Transverse colon (tissue), 4 donors: ENCODE data around the gene KIAA1614. TPM values are rescaled to one million over a fixed set of nuclear protein-coding genes. Genes with fewer than 3 reads are reported as not detected.

Source experiments
- DNase-seq: peaks from one replicate; pipeline ENCODE4 v3.0.0-alpha.2; 2019
- H3K27ac ChIP-seq, 4 donors: fragments of 200-600 bp; sonication (generic); 2 replicates each; pipeline ENCODE4 v1.5.1; 2016 to 2018; ENCODE audit warnings: inconsistent platforms in 4 of 4
- H3K27me3 ChIP-seq: fragments of 200-600 bp; sonication (generic); 2 replicates; pipeline ENCODE4 v1.5.1; 2017; ENCODE audit warnings: inconsistent platforms
- H3K36me3 ChIP-seq, 4 donors: fragments of 200-600 bp; sonication (generic); 2 replicates each; pipeline ENCODE4 v1.5.1; 2017 to 2019; ENCODE audit warnings: inconsistent platforms in 4 of 4
- H3K4me1 ChIP-seq, 4 donors: fragments of 200-600 bp; sonication (generic); 2 replicates each; pipeline ENCODE4 v1.5.1; 2017 to 2020; ENCODE audit warnings: inconsistent platforms in 4 of 4
- H3K4me3 ChIP-seq, 4 donors: fragments of 200-600 bp; sonication (generic); 1 replicate in 1 of 4; 2 replicates in 3 of 4; pipeline versions ENCODE4 v1.5.1 to v1.6.1; 2017 to 2019; ENCODE audit warnings: inconsistent platforms in 4 of 4
- H3K9me3 ChIP-seq, 2 donors: fragments of 200-600 bp; sonication (generic); 2 replicates each; pipeline ENCODE4 v1.5.1; 2017 to 2019; ENCODE audit warnings: inconsistent platforms in 2 of 2
- EP300 ChIP-seq: sonication (generic); formaldehyde crosslinking; IDR thresholded peaks from one replicate; pipeline ENCODE4 v1.6.1; 2017; ENCODE audit warnings: antibody characterized with exemption, low read depth
- POLR2A ChIP-seq: fragments of 450-650 bp; IDR thresholded peaks from one replicate; pipeline ENCODE4 v1.6.1; 2016; ENCODE audit warnings: antibody characterized with exemption, mild to moderate bottlenecking, moderate library complexity
- POLR2AphosphoS5 ChIP-seq, 3 donors: sonication (generic); formaldehyde crosslinking; IDR thresholded peaks; one replicate each; pipeline ENCODE4 v1.6.1; 2016; ENCODE audit warnings: antibody characterized with exemption in 3 of 3
- WGBS, 2 donors: methylation state at CpG; one replicate each; pipeline ENCODE4 v1.1.5; 2018; ENCODE audit warnings: low coverage in 1 of 2; 5-methylcytosine and 5-hydroxymethylcytosine counted together
- in situ Hi-C, 4 donors: fragments of 200-750 bp; cut with MboI; loops; one replicate each; pipeline versions ENCODE4 v1.15.0 to v1.15.1; 2017; ENCODE audit warnings: low sequenced_read_pairs in 3 of 4, low pct_ligation_motif_present in 1 of 4, low pct_unique_long_range_greater_than_20kb in 1 of 4
- intact Hi-C: fragments of 100-400 bp; cut with DNase I; formaldehyde crosslinking; loops from one replicate; pipeline ENCODE4 v1.15.1; 2023; ENCODE audit warnings: low total_unique reads
- total RNA-seq, 4 donors: library from RNA; depleted of rRNA; stranded (reverse); fragments of >200 nt; gene quantifications; one replicate each; pipeline ENCODE4 v1.1.0, GENCODE V29; 2016
- TF ChIP-seq, protein P1 (sequence below), 5 experiments: fragments of 200-600 bp in 3 of 5; fragments of 450-650 bp in 2 of 5; sonication (generic) in 3 of 5; IDR thresholded peaks; 1 replicate in 2 of 5; 2 replicates in 3 of 5; pipeline ENCODE4 v1.5.1; 2016 to 2017; ENCODE audit warnings: antibody characterized with exemption in 5 of 5, inconsistent platforms in 3 of 5, mild to moderate bottlenecking in 2 of 5, moderate library complexity in 1 of 5

KIAA1614 gene
- total RNA-seq, 4 donors from 2014 or later: 2.3 to 9.4 (median 2.8) TPM

DNA sequence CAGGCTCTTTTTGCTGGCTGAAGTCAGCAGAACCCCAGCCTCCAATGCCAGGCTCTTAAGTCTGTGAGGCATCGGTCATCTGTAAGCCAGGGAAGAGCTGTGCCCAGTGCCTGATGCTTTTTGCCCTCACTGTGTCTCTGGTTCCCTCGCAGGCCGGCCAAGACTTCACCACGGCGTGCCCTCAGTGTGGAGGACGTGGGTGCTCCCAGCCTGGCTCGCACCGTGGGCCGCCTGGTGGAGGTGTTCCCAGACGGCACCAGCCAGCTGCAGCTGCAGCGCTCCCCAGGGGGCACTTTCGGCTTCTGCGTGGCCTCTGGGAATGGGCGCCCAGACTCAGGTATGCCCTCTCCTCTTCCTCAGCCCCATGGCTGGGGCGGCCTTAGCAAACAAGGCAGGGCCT lies 32.5 kb downstream of the KIAA1614 start:
- Histone ChIP-seq H3K27ac (no peak overlapping the region), H3K4me3 (no peak overlapping the region), H3K9me3 (no peaks in the 10 kb centered on the region), H3K36me3 (no peaks in the 10 kb centered on the region), H3K4me1 (no peaks in the 10 kb centered on the region), H3K27me3 (no peaks in the 10 kb centered on the region)
- no peak for TF ChIP-seq POLR2A
- no peak for DNase-seq
- intact Hi-C loops (no loop called here), in situ Hi-C loops (no loop called here)
- whole genome bisulfite sequencing, 2 donors: 96% methylated on average over 13 of the region's 15 CpGs; no CpG with 5 or more reads in 1 of the 2 donors

DNA sequence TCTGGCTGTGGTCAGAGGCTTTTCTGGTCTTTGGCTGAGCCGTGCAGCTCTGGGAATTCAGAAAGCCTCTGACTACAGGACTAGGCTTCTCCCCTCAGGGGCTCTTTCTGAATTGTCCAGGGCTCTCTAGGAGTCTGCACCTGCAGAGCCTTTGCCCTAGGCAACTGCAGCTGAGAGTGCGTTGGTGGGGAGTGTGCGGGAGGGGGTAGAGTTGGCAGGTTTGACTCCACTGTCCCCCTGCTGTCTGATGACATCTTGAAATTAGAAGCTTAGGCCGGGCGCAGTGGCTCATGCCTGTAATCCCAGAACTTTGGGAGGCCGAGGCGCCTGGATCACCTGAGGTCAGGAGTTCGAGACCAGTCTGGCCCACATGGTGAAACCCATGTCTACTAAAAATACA lies 32.9 kb downstream of the KIAA1614 start:
- intact Hi-C loops (no loop called here), in situ Hi-C loops (no loop called here)

DNA sequence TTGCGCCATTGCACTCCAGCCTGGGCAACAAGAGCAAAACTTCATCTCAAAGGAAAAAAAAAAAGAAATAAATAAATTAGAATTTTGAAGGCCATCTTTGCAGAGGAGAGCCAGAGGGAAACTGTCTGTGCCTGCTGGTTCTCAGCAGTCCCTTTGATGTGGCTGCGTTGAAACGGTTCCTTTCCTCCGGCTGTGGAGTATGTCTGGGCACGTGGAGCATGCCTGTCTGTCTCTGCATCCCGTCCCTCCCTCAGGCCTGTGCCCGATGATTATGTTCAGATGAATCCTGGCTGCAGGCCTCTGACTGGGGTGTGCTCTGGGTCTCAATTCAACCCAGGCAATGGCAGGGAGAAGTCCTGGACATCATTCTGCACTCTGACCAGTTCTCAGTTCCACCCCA lies 33.4 kb downstream of the KIAA1614 start:
- TF ChIP-seq, protein P1, sequence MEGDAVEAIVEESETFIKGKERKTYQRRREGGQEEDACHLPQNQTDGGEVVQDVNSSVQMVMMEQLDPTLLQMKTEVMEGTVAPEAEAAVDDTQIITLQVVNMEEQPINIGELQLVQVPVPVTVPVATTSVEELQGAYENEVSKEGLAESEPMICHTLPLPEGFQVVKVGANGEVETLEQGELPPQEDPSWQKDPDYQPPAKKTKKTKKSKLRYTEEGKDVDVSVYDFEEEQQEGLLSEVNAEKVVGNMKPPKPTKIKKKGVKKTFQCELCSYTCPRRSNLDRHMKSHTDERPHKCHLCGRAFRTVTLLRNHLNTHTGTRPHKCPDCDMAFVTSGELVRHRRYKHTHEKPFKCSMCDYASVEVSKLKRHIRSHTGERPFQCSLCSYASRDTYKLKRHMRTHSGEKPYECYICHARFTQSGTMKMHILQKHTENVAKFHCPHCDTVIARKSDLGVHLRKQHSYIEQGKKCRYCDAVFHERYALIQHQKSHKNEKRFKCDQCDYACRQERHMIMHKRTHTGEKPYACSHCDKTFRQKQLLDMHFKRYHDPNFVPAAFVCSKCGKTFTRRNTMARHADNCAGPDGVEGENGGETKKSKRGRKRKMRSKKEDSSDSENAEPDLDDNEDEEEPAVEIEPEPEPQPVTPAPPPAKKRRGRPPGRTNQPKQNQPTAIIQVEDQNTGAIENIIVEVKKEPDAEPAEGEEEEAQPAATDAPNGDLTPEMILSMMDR (IDR thresholded peaks at IDR 0.05): no peak
- TF ChIP-seq POLR2AphosphoS5 (IDR thresholded peaks at IDR 0.05) (no peak), EP300 (no peak), POLR2A (no peak)
- intact Hi-C loops: no loop called here
- in situ Hi-C loops: no loop called here

More for the DNA sequence above, 32.9 kb downstream of the KIAA1614 start:
- Histone ChIP-seq H3K27me3 (no peaks in the 10 kb centered on the region), H3K9me3 (no peaks in the 10 kb centered on the region), H3K4me1 (no peaks in the 10 kb centered on the region), H3K4me3 (no peak overlapping the region), H3K27ac (no peak overlapping the region), H3K36me3 (no peaks in the 10 kb centered on the region)
- 92% methylated on average over 7 of the region's 8 CpGs; no CpG with 5 or more reads in 1 of the 2 donors for WGBS, 2 donors
- DNase-seq: no peak
- TF ChIP-seq EP300 (no peak), POLR2AphosphoS5 (IDR thresholded peaks at IDR 0.05) (no peak), POLR2A (no peak)
- TF ChIP-seq, protein P1 (IDR thresholded peaks at IDR 0.05): no peak

DNA sequence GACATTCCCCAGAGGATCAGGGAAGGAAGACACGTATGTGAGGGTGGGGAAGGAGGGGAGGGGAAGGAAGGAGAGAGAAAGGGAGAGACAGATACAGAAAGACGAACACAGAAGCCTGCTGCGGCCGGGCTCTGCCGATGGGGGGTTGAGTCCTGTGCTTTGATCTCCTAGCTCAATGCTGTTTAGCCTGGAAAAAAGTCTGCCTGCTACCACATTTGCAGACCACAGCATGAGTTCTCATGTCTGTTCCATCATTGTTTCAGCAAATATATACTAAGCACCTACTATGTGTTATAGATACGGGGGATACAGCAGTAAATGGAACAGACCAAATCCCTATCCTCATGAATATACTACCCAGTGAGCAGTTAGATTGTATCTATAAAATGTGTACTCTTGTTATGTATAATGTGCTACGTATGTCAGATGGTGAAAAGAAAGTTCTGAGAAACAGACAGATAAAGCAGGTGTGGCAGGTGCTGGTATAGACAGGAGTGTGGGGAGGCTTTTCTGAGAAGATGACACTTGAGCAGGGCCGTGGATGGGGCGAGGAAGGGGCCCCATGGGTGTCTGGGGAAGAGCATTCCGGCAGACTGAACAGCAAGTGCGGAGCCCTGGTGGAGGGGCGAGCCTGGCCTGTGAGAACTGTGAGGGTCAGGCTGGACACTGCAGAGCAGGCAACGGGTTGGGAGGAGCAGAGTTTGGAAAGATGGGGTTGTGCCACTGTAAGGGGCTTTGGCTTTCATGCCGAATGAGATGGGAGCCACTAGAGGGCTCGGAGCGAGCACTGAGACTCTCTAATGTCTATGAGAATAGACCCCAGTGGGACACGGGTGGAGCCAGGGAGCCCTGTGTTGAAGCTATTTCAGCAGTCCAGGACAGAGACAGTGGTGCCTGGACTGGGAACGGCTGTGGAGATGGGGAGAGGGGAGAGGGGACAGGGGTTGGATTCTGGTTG lies 34.1 kb downstream of the KIAA1614 start:
- in situ Hi-C loops (no loop called here), intact Hi-C loops (no loop called here)
- Histone ChIP-seq H3K27ac (no peak overlapping the region), H3K36me3 (no peaks in the 10 kb centered on the region), H3K9me3 (no peaks in the 10 kb centered on the region), H3K4me1 (no peaks in the 10 kb centered on the region), H3K4me3 (no peak overlapping the region), H3K27me3 (no peaks in the 10 kb centered on the region)
- TF ChIP-seq, protein P1 (IDR thresholded peaks at IDR 0.05): no peak
- TF ChIP-seq POLR2AphosphoS5 (IDR thresholded peaks at IDR 0.05): no peak
- TF ChIP-seq POLR2A: no peak
- no peak for TF ChIP-seq EP300
- WGBS, 2 donors: 87 to 89% methylated on average over 6 to 18 of the region's 18 CpGs
- DNase-seq: no peak

More for the DNA sequence above, 33.4 kb downstream of the KIAA1614 start:
- Histone ChIP-seq H3K36me3 (no peaks in the 10 kb centered on the region), H3K4me1 (no peaks in the 10 kb centered on the region), H3K27ac (no peak overlapping the region), H3K27me3 (no peaks in the 10 kb centered on the region), H3K9me3 (no peaks in the 10 kb centered on the region), H3K4me3 (no peak overlapping the region)
- WGBS, 2 donors: 78 to 87% methylated on average over 4 to 7 of the region's 7 CpGs
- DNase-seq: no peak
